ENCODE measurements around the gene LTF.

LTF gene

GRCh38 chr3:46469680-46470357 lies 5.1 kb upstream of the LTF start:
- DNase-seq: no peak
- H4K8ac ChIP-seq (ENCODE audit: low read depth, low read length): no peak overlapping the region
- H3K23ac ChIP-seq (ENCODE audit: low read length): no peak overlapping the region

GRCh38 chr3:46468753-46469600 lies 4.3 kb upstream of the LTF start:
- Histone ChIP-seq H2BK5ac (ENCODE audit: low read length) (no peak overlapping the region), H3K4me3 (ENCODE audit: low read length) (no peak overlapping the region), H3K27ac (ENCODE audit: low read depth, low read length) (no peak overlapping the region), H3K79me1 (ENCODE audit: low read length) (no peaks in the 10 kb centered on the region), H3K36me3 (ENCODE audit: control insufficient read depth, insufficient read depth, low read length) (no peaks in the 10 kb centered on the region), H3K18ac (ENCODE audit: low read length) (no peak overlapping the region), H2AK5ac (ENCODE audit: low read length) (no peak overlapping the region), H3K79me2 (ENCODE audit: control insufficient read depth, insufficient read depth, low read length) (no peaks in the 10 kb centered on the region), H3K4me1 (ENCODE audit: control insufficient read depth, low read depth, low read length) (no peaks in the 10 kb centered on the region), H2BK15ac (replicated peaks; ENCODE audit: low read depth) (no peak overlapping the region), H4K8ac (ENCODE audit: low read depth, low read length) (no peak overlapping the region), H3K27me3 (ENCODE audit: insufficient read depth, low read length, poor library complexity) (no peaks in the 10 kb centered on the region), H3K4me2 (ENCODE audit: low read length) (no peak overlapping the region), H3K9ac (ENCODE audit: low read length) (no peak overlapping the region), H2BK120ac (ENCODE audit: low read depth, low read length) (no peak overlapping the region), H3K56ac (ENCODE audit: low read length) (no peak overlapping the region), H4K5ac (ENCODE audit: low read length) (no peak overlapping the region), H3K4ac (ENCODE audit: low read depth, low read length) (no peak overlapping the region), H3K23ac (ENCODE audit: low read length) (no peak overlapping the region)
- DNase-seq: no peak
- no CpG with 5 or more reads among the region's 6 CpGs for WGBS (ENCODE audit: extremely low coverage, insufficient coverage, low lambda C conversion rate)

More at GRCh38 chr3:46469680-46470357, 5.1 kb upstream of the LTF start:
- Histone ChIP-seq H4K5ac (ENCODE audit: low read length) (no peak overlapping the region), H3K18ac (ENCODE audit: low read length) (no peak overlapping the region), H2BK5ac (ENCODE audit: low read length) (no peak overlapping the region), H2BK120ac (ENCODE audit: low read depth, low read length) (no peak overlapping the region), H2BK15ac (replicated peaks; ENCODE audit: low read depth) (no peak overlapping the region), H3K4ac (ENCODE audit: low read depth, low read length) (no peak overlapping the region), H3K4me2 (ENCODE audit: low read length) (no peak overlapping the region), H3K79me2 (ENCODE audit: control insufficient read depth, insufficient read depth, low read length) (no peaks in the 10 kb centered on the region), H3K27ac (ENCODE audit: low read depth, low read length) (no peak overlapping the region), H2AK5ac (ENCODE audit: low read length) (no peak overlapping the region), H3K36me3 (ENCODE audit: control insufficient read depth, insufficient read depth, low read length) (no peaks in the 10 kb centered on the region), H3K4me1 (ENCODE audit: control insufficient read depth, low read depth, low read length) (no peaks in the 10 kb centered on the region), H3K27me3 (ENCODE audit: insufficient read depth, low read length, poor library complexity) (no peaks in the 10 kb centered on the region), H3K9ac (ENCODE audit: low read length) (no peak overlapping the region), H3K4me3 (ENCODE audit: low read length) (no peak overlapping the region), H3K79me1 (ENCODE audit: low read length) (no peaks in the 10 kb centered on the region), H3K56ac (ENCODE audit: low read length) (no peak overlapping the region)
- no CpG with 5 or more reads among the region's 3 CpGs for WGBS (ENCODE audit: extremely low coverage, insufficient coverage, low lambda C conversion rate)

- no peak overlapping the region for H3K18ac ChIP-seq (ENCODE audit: low read length)
- H4K5ac ChIP-seq (ENCODE audit: low read length): no peak overlapping the region
- H4K8ac ChIP-seq (ENCODE audit: low read depth, low read length): no peak overlapping the region
- no peak overlapping the region for H3K9ac ChIP-seq (ENCODE audit: low read length)
- H2BK120ac ChIP-seq (ENCODE audit: low read depth, low read length): no peak overlapping the region
- H3K4me3 ChIP-seq (ENCODE audit: low read length): no peak overlapping the region
- H2AK5ac ChIP-seq (ENCODE audit: low read length): no peak overlapping the region
- no peaks in the 10 kb centered on the region for H3K27me3 ChIP-seq (ENCODE audit: insufficient read depth, low read length, poor library complexity)
- H3K27ac ChIP-seq (ENCODE audit: low read depth, low read length): no peak overlapping the region
- H3K23ac ChIP-seq (ENCODE audit: low read length): no peak overlapping the region
- H3K4me1 ChIP-seq (ENCODE audit: control insufficient read depth, low read depth, low read length): no peaks in the 10 kb centered on the region
- H2BK15ac ChIP-seq (replicated peaks; ENCODE audit: low read depth): no peak overlapping the region
- no peak overlapping the region for H3K56ac ChIP-seq (ENCODE audit: low read length)
- no peaks in the 10 kb centered on the region for H3K36me3 ChIP-seq (ENCODE audit: control insufficient read depth, insufficient read depth, low read length)
- no peak overlapping the region for H3K4me2 ChIP-seq (ENCODE audit: low read length)
- H3K79me1 ChIP-seq (ENCODE audit: low read length): no peaks in the 10 kb centered on the region
- DNase-seq: no peak
- no peak overlapping the region for H2BK5ac ChIP-seq (ENCODE audit: low read length)
- WGBS (ENCODE audit: extremely low coverage, insufficient coverage, low lambda C conversion rate): no CpG with 5 or more reads among the region's 4 CpGs
- H3K4ac ChIP-seq (ENCODE audit: low read depth, low read length): no peak overlapping the region
- no peaks in the 10 kb centered on the region for H3K79me2 ChIP-seq (ENCODE audit: control insufficient read depth, insufficient read depth, low read length)
Measured at GRCh38 chr3:46467562-46467961, 2.9 kb upstream of the LTF start.

- Histone ChIP-seq H4K5ac (ENCODE audit: low read length) (no peak overlapping the region), H3K27ac (ENCODE audit: low read depth, low read length) (no peak overlapping the region)
- WGBS (ENCODE audit: extremely low coverage, insufficient coverage, low lambda C conversion rate): no CpG with 5 or more reads among the region's 1 CpG
Measured at GRCh38 chr3:46466871-46467403, 2.2 kb upstream of the LTF start.

DNA sequence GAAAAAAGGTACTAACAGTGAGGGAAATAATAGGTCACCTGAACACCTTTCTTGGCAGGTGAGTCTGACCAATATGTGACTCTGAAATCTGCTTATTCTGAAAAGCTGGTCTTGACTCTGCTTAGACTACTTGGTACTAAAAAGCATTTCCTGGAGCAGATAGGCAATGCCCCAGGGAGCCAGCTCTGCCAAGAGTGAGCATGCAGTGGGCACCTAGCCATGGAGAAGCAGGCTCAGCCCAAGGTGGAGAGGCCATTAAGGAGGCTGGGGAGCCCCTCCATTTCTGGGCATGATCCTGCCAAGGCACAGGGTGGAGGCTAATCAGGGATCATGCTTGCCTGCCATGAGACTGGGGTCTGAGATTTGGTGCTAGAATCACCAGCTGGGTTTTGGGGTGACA lies 1.6 kb upstream of the LTF start:
- no peaks in the 10 kb centered on the region for H3K79me1 ChIP-seq (ENCODE audit: low read length)
- no peaks in the 10 kb centered on the region for H3K27me3 ChIP-seq (ENCODE audit: insufficient read depth, low read length, poor library complexity)
- H3K4ac ChIP-seq (ENCODE audit: low read depth, low read length): no peak overlapping the region
- H3K9ac ChIP-seq (ENCODE audit: low read length): no peak overlapping the region
- H3K18ac ChIP-seq (ENCODE audit: low read length): no peak overlapping the region
- H3K56ac ChIP-seq (ENCODE audit: low read length): no peak overlapping the region
- no peak overlapping the region for H2BK15ac ChIP-seq (replicated peaks; ENCODE audit: low read depth)
- no peaks in the 10 kb centered on the region for H3K4me1 ChIP-seq (ENCODE audit: control insufficient read depth, low read depth, low read length)
- no peak overlapping the region for H3K4me3 ChIP-seq (ENCODE audit: low read length)
- no peak overlapping the region for H2BK120ac ChIP-seq (ENCODE audit: low read depth, low read length)
- H4K5ac ChIP-seq (ENCODE audit: low read length): no peak overlapping the region
- no peak overlapping the region for H3K4me2 ChIP-seq (ENCODE audit: low read length)
- no peak for DNase-seq
- no peak overlapping the region for H2BK5ac ChIP-seq (ENCODE audit: low read length)
- no peak overlapping the region for H3K27ac ChIP-seq (ENCODE audit: low read depth, low read length)
- no peak overlapping the region for H2AK5ac ChIP-seq (ENCODE audit: low read length)
- H3K79me2 ChIP-seq (ENCODE audit: control insufficient read depth, insufficient read depth, low read length): no peaks in the 10 kb centered on the region
- no peak overlapping the region for H4K8ac ChIP-seq (ENCODE audit: low read depth, low read length)
- no peak overlapping the region for H3K23ac ChIP-seq (ENCODE audit: low read length)
- H3K36me3 ChIP-seq (ENCODE audit: control insufficient read depth, insufficient read depth, low read length): no peaks in the 10 kb centered on the region

More at GRCh38 chr3:46466871-46467403, 2.2 kb upstream of the LTF start:
- H3K4me1 ChIP-seq (ENCODE audit: control insufficient read depth, low read depth, low read length): no peaks in the 10 kb centered on the region
- no peak overlapping the region for H3K4ac ChIP-seq (ENCODE audit: low read depth, low read length)
- H3K79me1 ChIP-seq (ENCODE audit: low read length): no peaks in the 10 kb centered on the region
- no peaks in the 10 kb centered on the region for H3K36me3 ChIP-seq (ENCODE audit: control insufficient read depth, insufficient read depth, low read length)
- no peak overlapping the region for H3K4me3 ChIP-seq (ENCODE audit: low read length)
- no peaks in the 10 kb centered on the region for H3K79me2 ChIP-seq (ENCODE audit: control insufficient read depth, insufficient read depth, low read length)
- no peak overlapping the region for H3K18ac ChIP-seq (ENCODE audit: low read length)
- H2AK5ac ChIP-seq (ENCODE audit: low read length): no peak overlapping the region
- H2BK120ac ChIP-seq (ENCODE audit: low read depth, low read length): no peak overlapping the region
- no peak overlapping the region for H2BK15ac ChIP-seq (replicated peaks; ENCODE audit: low read depth)
- no peak overlapping the region for H4K8ac ChIP-seq (ENCODE audit: low read depth, low read length)
- no peaks in the 10 kb centered on the region for H3K27me3 ChIP-seq (ENCODE audit: insufficient read depth, low read length, poor library complexity)
- H3K23ac ChIP-seq (ENCODE audit: low read length): no peak overlapping the region
- peak; percentile 28 for DNase-seq
- no peak overlapping the region for H3K56ac ChIP-seq (ENCODE audit: low read length)
- H3K4me2 ChIP-seq (ENCODE audit: low read length): no peak overlapping the region
- no peak overlapping the region for H3K9ac ChIP-seq (ENCODE audit: low read length)
- no peak overlapping the region for H2BK5ac ChIP-seq (ENCODE audit: low read length)

Data from mesendoderm (in vitro differentiated cells).